ENCODE data around the gene BPTF.
"Not testable (repeated sequence)": the region's sequence is repeated elsewhere in the genome, so short reads cannot be mapped to it uniquely, and the experiment has no call there.

BPTF gene

DNA sequence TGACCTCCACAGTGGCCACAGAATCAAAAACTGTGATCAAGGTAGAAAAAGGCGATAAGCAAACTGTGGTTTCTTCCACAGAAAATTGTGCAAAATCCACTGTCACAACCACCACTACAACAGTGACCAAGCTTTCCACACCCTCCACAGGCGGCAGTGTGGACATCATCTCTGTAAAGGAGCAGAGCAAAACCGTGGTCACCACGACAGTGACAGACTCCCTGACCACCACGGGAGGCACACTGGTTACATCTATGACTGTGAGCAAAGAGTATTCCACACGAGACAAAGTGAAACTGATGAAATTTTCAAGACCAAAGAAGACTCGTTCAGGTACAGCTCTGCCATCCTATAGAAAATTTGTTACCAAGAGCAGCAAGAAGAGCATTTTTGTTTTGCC, 87.4 kb downstream of the BPTF start:
- Histone ChIP-seq H3K4me3 (ENCODE audit: low read depth in 1 of 2, low read length in 2 of 2) (no peak overlapping the region), H3K9ac (ENCODE audit: low read depth in 1 of 2, low read length in 2 of 2) (no peak overlapping the region), H3K27me3 (ENCODE audit: control insufficient read depth in 1 of 2, insufficient read depth in 2 of 2, low read length in 2 of 2) (no peaks in the 10 kb centered on the region), H3K9me3 (ENCODE audit: control insufficient read depth in 1 of 2, low read length in 2 of 2) (no peaks in the 10 kb centered on the region), H3K36me3 (ENCODE audit: control insufficient read depth in 1 of 2, insufficient read depth in 2 of 2, low read length in 2 of 2) (peaks cover 9 to 57% of the 10 kb centered on the region in 2 donors), H3K4me1 (ENCODE audit: control insufficient read depth in 1 of 2, insufficient read depth in 2 of 2, low read length in 2 of 2) (no peaks in the 10 kb centered on the region), H3K27ac (ENCODE audit: low read depth, low read length) (no peak overlapping the region)

DNA sequence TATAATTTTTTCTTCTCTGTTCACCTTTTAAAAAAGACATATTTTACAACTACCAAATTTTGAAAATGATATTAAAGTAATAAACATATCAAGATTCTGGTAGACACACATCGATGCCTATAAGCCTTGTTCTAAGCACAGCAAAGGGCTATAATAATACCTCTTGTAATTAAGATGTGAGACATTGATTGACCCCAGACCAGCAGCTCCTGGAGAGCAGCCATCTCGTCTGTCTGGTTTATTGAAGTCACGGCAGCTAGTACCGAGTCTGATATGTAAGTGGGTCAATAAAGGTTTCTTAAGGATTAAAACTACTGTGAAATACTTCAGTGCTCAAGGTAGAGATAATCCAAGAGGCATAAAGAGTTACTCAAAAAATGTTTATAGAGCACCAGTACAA, 94.9 kb downstream of the BPTF start:
- Histone ChIP-seq H3K27ac (ENCODE audit: low read depth, low read length) (no peak overlapping the region), H3K9ac (ENCODE audit: low read depth in 1 of 2, low read length in 2 of 2) (no peak overlapping the region), H3K4me1 (ENCODE audit: control insufficient read depth in 1 of 2, insufficient read depth in 2 of 2, low read length in 2 of 2) (no peaks in the 10 kb centered on the region), H3K27me3 (ENCODE audit: control insufficient read depth in 1 of 2, insufficient read depth in 2 of 2, low read length in 2 of 2) (no peaks in the 10 kb centered on the region), H3K9me3 (ENCODE audit: control insufficient read depth in 1 of 2, low read length in 2 of 2) (no peaks in the 10 kb centered on the region), H3K4me3 (ENCODE audit: low read depth in 1 of 2, low read length in 2 of 2) (no peak overlapping the region), H3K36me3 (ENCODE audit: control insufficient read depth in 1 of 2, insufficient read depth in 2 of 2, low read length in 2 of 2) (peaks cover 0 to 53% of the 10 kb centered on the region in 2 donors)

DNA sequence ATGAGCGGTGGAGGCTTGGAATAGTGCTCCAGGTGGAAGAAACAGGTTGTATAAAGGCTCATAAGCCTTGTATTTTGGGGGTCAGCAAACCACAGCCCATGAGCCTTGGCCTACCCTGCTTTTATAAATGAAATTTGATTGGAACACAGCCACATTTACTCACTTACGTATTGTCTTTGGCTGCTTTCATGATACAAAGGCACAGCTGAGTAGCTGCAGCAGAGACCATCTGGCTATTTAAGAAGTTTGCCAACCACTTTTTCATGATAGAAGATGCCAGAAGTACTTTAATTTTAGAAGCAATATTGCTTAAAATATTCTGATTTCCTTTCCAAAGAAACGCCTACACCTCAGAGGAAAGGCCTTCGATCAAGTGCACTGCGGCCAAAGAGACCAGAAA, 97.2 kb downstream of the BPTF start:
- Histone ChIP-seq H3K4me1 (ENCODE audit: control insufficient read depth in 1 of 2, insufficient read depth in 2 of 2, low read length in 2 of 2) (no peaks in the 10 kb centered on the region), H3K4me3 (ENCODE audit: low read depth in 1 of 2, low read length in 2 of 2) (no peak overlapping the region), H3K9me3 (ENCODE audit: control insufficient read depth in 1 of 2, low read length in 2 of 2) (no peaks in the 10 kb centered on the region), H3K27me3 (ENCODE audit: control insufficient read depth in 1 of 2, insufficient read depth in 2 of 2, low read length in 2 of 2) (no peaks in the 10 kb centered on the region), H3K36me3 (ENCODE audit: control insufficient read depth in 1 of 2, insufficient read depth in 2 of 2, low read length in 2 of 2) (peaks cover 5 to 59% of the 10 kb centered on the region in 2 donors), H3K9ac (ENCODE audit: low read depth in 1 of 2, low read length in 2 of 2) (no peak overlapping the region), H3K27ac (ENCODE audit: low read depth, low read length) (no peak overlapping the region)

DNA sequence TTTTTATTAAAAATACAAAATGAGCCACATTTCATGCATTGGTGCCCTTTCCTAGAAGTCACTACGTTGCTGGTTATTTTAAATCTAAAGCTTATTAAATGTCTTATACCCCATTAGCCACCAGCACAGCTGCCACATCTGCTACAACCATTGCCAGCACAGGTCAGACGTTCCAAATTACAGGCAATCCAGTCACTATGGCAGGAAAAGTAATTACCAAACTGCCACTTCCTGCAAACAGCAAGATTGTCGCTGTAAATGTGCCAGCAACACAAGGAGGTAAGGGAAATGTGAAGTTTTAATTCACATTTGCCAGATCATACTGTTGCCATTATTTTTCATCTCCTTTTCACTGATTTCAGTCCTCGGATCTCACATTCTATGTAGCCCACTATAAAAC, 103.5 kb downstream of the BPTF start:
- peaks cover 16 to 80% of the 10 kb centered on the region in 2 donors for H3K36me3 ChIP-seq (ENCODE audit: control insufficient read depth in 1 of 2, insufficient read depth in 2 of 2, low read length in 2 of 2)
- not testable (repeated sequence) for H3K4me3 ChIP-seq (ENCODE audit: low read depth in 1 of 2, low read length in 2 of 2); H3K4me1 ChIP-seq (ENCODE audit: control insufficient read depth in 1 of 2, insufficient read depth in 2 of 2, low read length in 2 of 2); H3K27ac ChIP-seq (ENCODE audit: low read depth, low read length); H3K9me3 ChIP-seq (ENCODE audit: control insufficient read depth in 1 of 2, low read length in 2 of 2); H3K9ac ChIP-seq (ENCODE audit: low read depth in 1 of 2, low read length in 2 of 2); H3K27me3 ChIP-seq (ENCODE audit: control insufficient read depth in 1 of 2, insufficient read depth in 2 of 2, low read length in 2 of 2)

DNA sequence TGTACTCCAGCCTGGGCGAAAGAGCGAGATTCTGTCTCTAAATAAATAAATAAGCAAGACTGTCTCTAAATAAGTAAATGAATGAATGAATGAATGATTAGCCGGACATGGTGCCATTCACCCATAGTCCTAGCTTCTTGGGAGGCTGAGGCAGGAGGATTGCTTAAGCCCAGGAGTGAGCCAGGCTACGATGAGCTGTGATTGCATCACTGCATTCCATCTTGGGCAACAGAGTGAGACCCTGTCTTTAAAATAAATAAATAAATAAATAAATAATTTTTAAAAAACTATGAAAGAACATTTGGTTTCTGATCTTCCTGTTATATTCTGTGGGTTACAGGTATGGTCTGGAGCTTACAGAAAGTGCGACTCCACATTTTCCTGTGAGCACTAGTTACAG, 105.9 kb downstream of the BPTF start:
- Histone ChIP-seq H3K27me3 (ENCODE audit: control insufficient read depth in 1 of 2, insufficient read depth in 2 of 2, low read length in 2 of 2) (no peaks in the 10 kb centered on the region), H3K27ac (ENCODE audit: low read depth, low read length) (no peak overlapping the region), H3K9ac (ENCODE audit: low read depth in 1 of 2, low read length in 2 of 2) (no peak overlapping the region), H3K9me3 (ENCODE audit: control insufficient read depth in 1 of 2, low read length in 2 of 2) (no peaks in the 10 kb centered on the region), H3K4me3 (ENCODE audit: low read depth in 1 of 2, low read length in 2 of 2) (no peak overlapping the region), H3K4me1 (ENCODE audit: control insufficient read depth in 1 of 2, insufficient read depth in 2 of 2, low read length in 2 of 2) (no peaks in the 10 kb centered on the region), H3K36me3 (ENCODE audit: control insufficient read depth in 1 of 2, insufficient read depth in 2 of 2, low read length in 2 of 2) (peaks cover 16 to 84% of the 10 kb centered on the region in 2 donors)

DNA sequence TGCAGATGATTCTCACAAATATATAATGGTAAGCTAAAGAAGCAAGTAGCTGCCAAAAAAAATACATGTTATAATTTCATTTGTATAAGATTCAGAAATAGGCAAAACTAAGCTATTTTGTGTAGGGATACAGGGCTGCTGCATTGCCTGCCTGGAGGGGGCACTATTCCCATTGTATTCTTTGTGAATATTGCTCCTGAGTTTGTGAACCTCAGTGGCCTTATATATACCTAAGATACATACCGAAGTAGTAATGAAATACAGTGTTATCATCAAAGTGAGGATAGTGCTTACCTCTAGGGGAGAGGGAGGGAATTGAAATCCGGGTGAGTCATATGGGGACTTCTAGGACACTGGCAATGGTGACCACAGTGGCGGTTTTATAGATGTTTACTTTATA, 117.5 kb downstream of the BPTF start:
- peaks cover 41 to 80% of the 10 kb centered on the region in 2 donors for H3K36me3 ChIP-seq (ENCODE audit: control insufficient read depth in 1 of 2, insufficient read depth in 2 of 2, low read length in 2 of 2)
- H3K27me3 ChIP-seq (ENCODE audit: control insufficient read depth in 1 of 2, insufficient read depth in 2 of 2, low read length in 2 of 2): no peaks in the 10 kb centered on the region
- no peaks in the 10 kb centered on the region for H3K9me3 ChIP-seq (ENCODE audit: control insufficient read depth in 1 of 2, low read length in 2 of 2)
- no peak overlapping the region for H3K27ac ChIP-seq (ENCODE audit: low read depth, low read length)
- H3K4me1 ChIP-seq (ENCODE audit: control insufficient read depth in 1 of 2, insufficient read depth in 2 of 2, low read length in 2 of 2): no peaks in the 10 kb centered on the region
- H3K9ac ChIP-seq (ENCODE audit: low read depth in 1 of 2, low read length in 2 of 2): no peak overlapping the region
- H3K4me3 ChIP-seq (ENCODE audit: low read depth in 1 of 2, low read length in 2 of 2): no peak overlapping the region

DNA sequence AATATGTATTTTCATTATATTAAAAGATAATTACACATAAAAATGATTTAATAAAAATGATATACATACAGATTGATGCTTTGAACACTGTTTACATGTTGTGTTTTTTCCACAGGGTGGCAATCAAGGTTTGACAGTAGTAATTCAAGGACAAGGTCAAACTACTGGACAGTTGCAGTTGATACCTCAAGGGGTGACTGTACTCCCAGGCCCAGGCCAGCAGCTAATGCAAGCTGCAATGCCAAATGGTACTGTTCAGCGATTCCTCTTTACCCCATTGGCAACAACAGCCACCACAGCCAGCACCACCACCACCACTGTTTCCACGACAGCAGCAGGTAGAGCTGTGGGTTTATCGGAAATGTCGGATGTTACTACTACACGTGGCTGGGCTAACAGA, 118.7 kb downstream of the BPTF start:
- Histone ChIP-seq H3K4me3 (ENCODE audit: low read depth in 1 of 2, low read length in 2 of 2) (no peak overlapping the region), H3K9me3 (ENCODE audit: control insufficient read depth in 1 of 2, low read length in 2 of 2) (no peaks in the 10 kb centered on the region), H3K36me3 (ENCODE audit: control insufficient read depth in 1 of 2, insufficient read depth in 2 of 2, low read length in 2 of 2) (peaks cover 50 to 84% of the 10 kb centered on the region in 2 donors), H3K4me1 (ENCODE audit: control insufficient read depth in 1 of 2, insufficient read depth in 2 of 2, low read length in 2 of 2) (no peaks in the 10 kb centered on the region), H3K9ac (ENCODE audit: low read depth in 1 of 2, low read length in 2 of 2) (no peak overlapping the region), H3K27me3 (ENCODE audit: control insufficient read depth in 1 of 2, insufficient read depth in 2 of 2, low read length in 2 of 2) (no peaks in the 10 kb centered on the region), H3K27ac (ENCODE audit: low read depth, low read length) (no peak overlapping the region)

DNA sequence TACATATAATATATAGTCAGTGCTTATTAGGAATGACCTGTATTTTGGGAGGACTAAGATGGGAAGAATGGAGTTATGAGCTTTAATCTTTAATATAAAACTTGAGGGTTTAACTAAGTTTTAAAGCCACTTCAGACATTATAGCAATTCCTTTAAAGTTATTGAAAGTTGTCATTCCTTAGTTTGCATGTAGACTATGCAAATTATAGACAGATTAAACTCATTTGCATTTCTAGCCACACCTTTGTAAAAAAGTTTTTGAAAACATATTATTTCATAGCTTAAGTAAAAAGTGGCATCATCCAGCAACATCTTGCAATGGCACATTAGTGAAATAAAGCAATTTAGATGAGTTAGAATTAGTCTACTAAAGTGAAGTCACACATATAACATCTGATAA, 121.2 kb downstream of the BPTF start:
- Histone ChIP-seq H3K4me3 (ENCODE audit: low read depth in 1 of 2, low read length in 2 of 2) (no peak overlapping the region), H3K36me3 (ENCODE audit: control insufficient read depth in 1 of 2, insufficient read depth in 2 of 2, low read length in 2 of 2) (peaks cover 43 to 95% of the 10 kb centered on the region in 2 donors)

DNA sequence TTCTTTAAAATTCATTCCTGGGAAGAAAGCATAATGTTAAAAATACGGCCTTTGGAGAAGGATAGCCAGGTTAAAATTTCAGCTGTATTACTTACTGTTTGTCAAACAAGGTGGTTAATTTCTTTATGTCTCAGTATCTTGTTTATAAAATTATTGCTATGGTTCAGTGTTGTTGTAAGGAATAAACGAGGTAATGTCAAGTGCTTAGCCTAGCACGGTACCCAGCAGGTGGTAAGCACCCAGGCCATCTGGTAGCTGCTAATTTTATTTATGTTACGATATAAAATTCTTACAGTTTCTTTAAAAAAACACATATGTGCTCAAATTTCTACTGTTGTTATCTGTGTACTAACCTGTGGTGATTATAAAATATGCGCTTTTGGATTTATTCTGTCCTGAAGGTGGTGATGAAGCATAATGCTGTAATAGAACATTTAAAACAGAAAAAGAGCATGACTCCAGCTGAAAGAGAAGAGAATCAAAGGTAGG, 122.1 kb downstream of the BPTF start:
- peaks cover 42 to 95% of the 10 kb centered on the region in 2 donors for H3K36me3 ChIP-seq (ENCODE audit: control insufficient read depth in 1 of 2, insufficient read depth in 2 of 2, low read length in 2 of 2)

More for the DNA sequence above, 121.2 kb downstream of the BPTF start:
- Histone ChIP-seq H3K4me1 (ENCODE audit: control insufficient read depth in 1 of 2, insufficient read depth in 2 of 2, low read length in 2 of 2) (no peaks in the 10 kb centered on the region), H3K27me3 (ENCODE audit: control insufficient read depth in 1 of 2, insufficient read depth in 2 of 2, low read length in 2 of 2) (no peaks in the 10 kb centered on the region), H3K27ac (ENCODE audit: low read depth, low read length) (no peak overlapping the region), H3K9me3 (ENCODE audit: control insufficient read depth in 1 of 2, low read length in 2 of 2) (no peaks in the 10 kb centered on the region), H3K9ac (ENCODE audit: low read depth in 1 of 2, low read length in 2 of 2) (no peak overlapping the region)

DNA sequence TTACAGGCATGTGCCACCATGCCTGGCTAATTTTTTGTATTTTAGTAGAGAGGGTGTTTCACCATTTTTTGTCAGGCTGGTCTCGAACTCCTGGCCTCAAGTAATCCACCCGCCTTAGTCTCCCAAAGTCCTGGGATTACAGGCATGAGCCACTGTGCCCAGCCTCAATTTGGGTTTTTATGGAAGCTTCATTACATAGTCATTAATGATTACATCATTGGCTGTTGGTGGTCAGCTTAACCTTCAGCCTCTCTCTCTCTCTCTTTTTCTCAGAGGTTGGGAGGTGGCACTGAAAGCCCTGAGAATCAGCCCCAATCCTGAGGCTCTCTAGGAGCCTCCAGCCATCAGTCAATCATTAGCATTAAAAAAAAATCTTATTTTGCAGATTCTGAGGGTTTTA, 125.6 kb downstream of the BPTF start:
- Histone ChIP-seq H3K4me1 (ENCODE audit: control insufficient read depth in 1 of 2, insufficient read depth in 2 of 2, low read length in 2 of 2) (no peaks in the 10 kb centered on the region), H3K4me3 (ENCODE audit: low read depth in 1 of 2, low read length in 2 of 2) (no peak overlapping the region), H3K27me3 (ENCODE audit: control insufficient read depth in 1 of 2, insufficient read depth in 2 of 2, low read length in 2 of 2) (no peaks in the 10 kb centered on the region), H3K9me3 (ENCODE audit: control insufficient read depth in 1 of 2, low read length in 2 of 2) (no peaks in the 10 kb centered on the region), H3K27ac (ENCODE audit: low read depth, low read length) (no peak overlapping the region), H3K36me3 (ENCODE audit: control insufficient read depth in 1 of 2, insufficient read depth in 2 of 2, low read length in 2 of 2) (peaks cover 28 to 72% of the 10 kb centered on the region in 2 donors), H3K9ac (ENCODE audit: low read depth in 1 of 2, low read length in 2 of 2) (no peak overlapping the region)

More for the DNA sequence above, 122.1 kb downstream of the BPTF start:
- Histone ChIP-seq H3K4me3 (ENCODE audit: low read depth in 1 of 2, low read length in 2 of 2) (no peak overlapping the region), H3K9me3 (ENCODE audit: control insufficient read depth in 1 of 2, low read length in 2 of 2) (no peaks in the 10 kb centered on the region), H3K9ac (ENCODE audit: low read depth in 1 of 2, low read length in 2 of 2) (no peak overlapping the region), H3K4me1 (ENCODE audit: control insufficient read depth in 1 of 2, insufficient read depth in 2 of 2, low read length in 2 of 2) (no peaks in the 10 kb centered on the region), H3K27me3 (ENCODE audit: control insufficient read depth in 1 of 2, insufficient read depth in 2 of 2, low read length in 2 of 2) (no peaks in the 10 kb centered on the region), H3K27ac (ENCODE audit: low read depth, low read length) (no peak overlapping the region)

DNA sequence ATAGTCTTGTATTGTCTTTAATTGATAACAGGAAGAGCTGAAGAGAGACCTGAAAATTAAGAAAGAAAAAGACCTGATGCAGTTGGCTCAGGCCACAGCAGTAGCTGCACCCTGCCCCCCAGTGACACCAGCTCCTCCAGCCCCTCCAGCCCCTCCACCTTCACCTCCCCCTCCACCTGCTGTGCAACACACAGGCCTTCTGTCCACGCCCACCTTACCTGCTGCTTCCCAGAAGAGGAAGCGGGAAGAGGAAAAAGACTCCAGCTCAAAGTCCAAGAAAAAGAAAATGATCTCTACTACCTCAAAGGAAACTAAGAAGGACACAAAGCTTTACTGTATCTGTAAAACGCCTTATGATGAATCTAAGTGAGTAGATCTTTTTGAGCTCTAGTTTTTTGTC, 134.2 kb downstream of the BPTF start:
- H3K27me3 ChIP-seq (ENCODE audit: control insufficient read depth in 1 of 2, insufficient read depth in 2 of 2, low read length in 2 of 2): no peaks in the 10 kb centered on the region
- peaks cover 6 to 19% of the 10 kb centered on the region in 2 donors for H3K36me3 ChIP-seq (ENCODE audit: control insufficient read depth in 1 of 2, insufficient read depth in 2 of 2, low read length in 2 of 2)
- no peak overlapping the region for H3K9ac ChIP-seq (ENCODE audit: low read depth in 1 of 2, low read length in 2 of 2)
- H3K4me3 ChIP-seq (ENCODE audit: low read depth in 1 of 2, low read length in 2 of 2): no peak overlapping the region
- peaks cover 0 to 9% of the 10 kb centered on the region in 2 donors for H3K4me1 ChIP-seq (ENCODE audit: control insufficient read depth in 1 of 2, insufficient read depth in 2 of 2, low read length in 2 of 2)
- H3K27ac ChIP-seq (ENCODE audit: low read depth, low read length): no peak overlapping the region
- H3K9me3 ChIP-seq (ENCODE audit: control insufficient read depth in 1 of 2, low read length in 2 of 2): no peaks in the 10 kb centered on the region
